GM23338 (cell line): Measurements from ENCODE around the gene PDE10A.

Experiments used
- CREB1 ChIP-seq: fragments of 250-450 bp; sonication (Bioruptor Pico); IDR thresholded peaks from 2 replicates; pipeline ENCODE4 v1.5.0; 2020; ENCODE audit warnings: low read depth, mild to moderate bottlenecking, moderate library complexity
- ETS1 ChIP-seq: IDR thresholded peaks from 2 replicates; pipeline ENCODE4 v1.6.1; 2016; ENCODE audit warnings: antibody characterized with exemption
- EZH2 ChIP-seq: fragments of 200-600 bp; sonication (generic); IDR thresholded peaks from one replicate; pipeline ENCODE4 v1.8.0; 2017; ENCODE audit warnings: antibody characterized with exemption, mild to moderate bottlenecking, low read depth; ENCODE audit not compliant: unreplicated experiment
- EZH2phosphoT487 ChIP-seq: fragments of 200-600 bp; sonication (generic); IDR thresholded peaks from one replicate; pipeline ENCODE4 v1.8.1; 2018; ENCODE audit warnings: antibody characterized with exemption; ENCODE audit not compliant: unreplicated experiment
- POLR2AphosphoS5 ChIP-seq: IDR thresholded peaks from 2 replicates; pipeline ENCODE4 v1.6.1; 2016; ENCODE audit warnings: antibody characterized with exemption, low read depth
- TF ChIP-seq, protein P1 (sequence below), 2 experiments: fragments of 200-600 bp in 1 of 2; sonication (generic) in 1 of 2; conservative IDR thresholded peaks; 2 replicates each; pipeline versions ENCODE4 v1.5.1 to v1.6.1; 2016 to 2017; ENCODE audit warnings: antibody characterized with exemption in 2 of 2, low read depth in 2 of 2, mild to moderate bottlenecking in 2 of 2, moderate library complexity in 1 of 2
- TF ChIP-seq, protein P2 (sequence below): IDR thresholded peaks from one replicate; pipeline ENCODE4 v1.6.1; 2018; ENCODE audit warnings: antibody characterized with exemption; ENCODE audit not compliant: unreplicated experiment

- TF ChIP-seq, protein P1, sequence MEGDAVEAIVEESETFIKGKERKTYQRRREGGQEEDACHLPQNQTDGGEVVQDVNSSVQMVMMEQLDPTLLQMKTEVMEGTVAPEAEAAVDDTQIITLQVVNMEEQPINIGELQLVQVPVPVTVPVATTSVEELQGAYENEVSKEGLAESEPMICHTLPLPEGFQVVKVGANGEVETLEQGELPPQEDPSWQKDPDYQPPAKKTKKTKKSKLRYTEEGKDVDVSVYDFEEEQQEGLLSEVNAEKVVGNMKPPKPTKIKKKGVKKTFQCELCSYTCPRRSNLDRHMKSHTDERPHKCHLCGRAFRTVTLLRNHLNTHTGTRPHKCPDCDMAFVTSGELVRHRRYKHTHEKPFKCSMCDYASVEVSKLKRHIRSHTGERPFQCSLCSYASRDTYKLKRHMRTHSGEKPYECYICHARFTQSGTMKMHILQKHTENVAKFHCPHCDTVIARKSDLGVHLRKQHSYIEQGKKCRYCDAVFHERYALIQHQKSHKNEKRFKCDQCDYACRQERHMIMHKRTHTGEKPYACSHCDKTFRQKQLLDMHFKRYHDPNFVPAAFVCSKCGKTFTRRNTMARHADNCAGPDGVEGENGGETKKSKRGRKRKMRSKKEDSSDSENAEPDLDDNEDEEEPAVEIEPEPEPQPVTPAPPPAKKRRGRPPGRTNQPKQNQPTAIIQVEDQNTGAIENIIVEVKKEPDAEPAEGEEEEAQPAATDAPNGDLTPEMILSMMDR (conservative IDR thresholded peaks at IDR 0.05; ENCODE audit: low read depth in 2 of 2), result no peak
- no peak for TF ChIP-seq POLR2AphosphoS5
- no peak for TF ChIP-seq ETS1
- TF ChIP-seq EZH2phosphoT487, result no peak
- TF ChIP-seq EZH2, result no peak
- no peak for TF ChIP-seq CREB1
- TF ChIP-seq, protein P2, sequence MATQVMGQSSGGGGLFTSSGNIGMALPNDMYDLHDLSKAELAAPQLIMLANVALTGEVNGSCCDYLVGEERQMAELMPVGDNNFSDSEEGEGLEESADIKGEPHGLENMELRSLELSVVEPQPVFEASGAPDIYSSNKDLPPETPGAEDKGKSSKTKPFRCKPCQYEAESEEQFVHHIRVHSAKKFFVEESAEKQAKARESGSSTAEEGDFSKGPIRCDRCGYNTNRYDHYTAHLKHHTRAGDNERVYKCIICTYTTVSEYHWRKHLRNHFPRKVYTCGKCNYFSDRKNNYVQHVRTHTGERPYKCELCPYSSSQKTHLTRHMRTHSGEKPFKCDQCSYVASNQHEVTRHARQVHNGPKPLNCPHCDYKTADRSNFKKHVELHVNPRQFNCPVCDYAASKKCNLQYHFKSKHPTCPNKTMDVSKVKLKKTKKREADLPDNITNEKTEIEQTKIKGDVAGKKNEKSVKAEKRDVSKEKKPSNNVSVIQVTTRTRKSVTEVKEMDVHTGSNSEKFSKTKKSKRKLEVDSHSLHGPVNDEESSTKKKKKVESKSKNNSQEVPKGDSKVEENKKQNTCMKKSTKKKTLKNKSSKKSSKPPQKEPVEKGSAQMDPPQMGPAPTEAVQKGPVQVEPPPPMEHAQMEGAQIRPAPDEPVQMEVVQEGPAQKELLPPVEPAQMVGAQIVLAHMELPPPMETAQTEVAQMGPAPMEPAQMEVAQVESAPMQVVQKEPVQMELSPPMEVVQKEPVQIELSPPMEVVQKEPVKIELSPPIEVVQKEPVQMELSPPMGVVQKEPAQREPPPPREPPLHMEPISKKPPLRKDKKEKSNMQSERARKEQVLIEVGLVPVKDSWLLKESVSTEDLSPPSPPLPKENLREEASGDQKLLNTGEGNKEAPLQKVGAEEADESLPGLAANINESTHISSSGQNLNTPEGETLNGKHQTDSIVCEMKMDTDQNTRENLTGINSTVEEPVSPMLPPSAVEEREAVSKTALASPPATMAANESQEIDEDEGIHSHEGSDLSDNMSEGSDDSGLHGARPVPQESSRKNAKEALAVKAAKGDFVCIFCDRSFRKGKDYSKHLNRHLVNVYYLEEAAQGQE, result no peak
These were observed 362.6 kb downstream of the PDE10A start for GRCh38 chr6:165300422-165300936.
